Measurements from ENCODE around the gene CRY2.
"Not testable (repeated sequence)": the region's sequence is repeated elsewhere in the genome, so short reads cannot be mapped to it uniquely, and the experiment has no call there.

Gene CRY2

GRCh38 chr11:45811571-45812290, 35.5 kb upstream of the CRY2 start:
- DNase-seq, result no peak

GRCh38 chr11:45812581-45813548, 34.4 kb upstream of the CRY2 start:
- no peak for DNase-seq

- no peak for DNase-seq
Measured at GRCh38 chr11:45815747-45816146, 31.5 kb upstream of the CRY2 start.

- no peak for DNase-seq
Measured at GRCh38 chr11:45816614-45817013, 30.7 kb upstream of the CRY2 start.

- DNase-seq, result no peak
Measured at GRCh38 chr11:45817191-45817590, 30.1 kb upstream of the CRY2 start.

- no peak for DNase-seq
Measured at GRCh38 chr11:45818961-45819605, 28.2 kb upstream of the CRY2 start.

- DNase-seq, result no peak
Measured at GRCh38 chr11:45820211-45820857, 26.9 kb upstream of the CRY2 start.

GRCh38 chr11:45826492-45826891, 20.8 kb upstream of the CRY2 start:
- DNase-seq, result not testable (repeated sequence)

GRCh38 chr11:45827123-45827522, 20.2 kb upstream of the CRY2 start:
- no peak for DNase-seq

- DNase-seq, result no peak
Measured at GRCh38 chr11:45828996-45829395, 18.3 kb upstream of the CRY2 start.

GRCh38 chr11:45830596-45830995, 16.7 kb upstream of the CRY2 start:
- no peak for DNase-seq

GRCh38 chr11:45832811-45833441, 14.3 kb upstream of the CRY2 start:
- DNase-seq, result no peak

- no peak for DNase-seq
Measured at GRCh38 chr11:45833761-45834160, 13.5 kb upstream of the CRY2 start.

GRCh38 chr11:45834298-45834756, 12.9 kb upstream of the CRY2 start:
- no peak for DNase-seq

- no peak for DNase-seq
Measured at GRCh38 chr11:45839204-45839603, 8.1 kb upstream of the CRY2 start.

GRCh38 chr11:45840251-45840650, 7.0 kb upstream of the CRY2 start:
- DNase-seq, result not testable (repeated sequence)

GRCh38 chr11:45843158-45843924, 3.9 kb upstream of the CRY2 start:
- DNase-seq, result peak; percentile 92

- DNase-seq, result no peak
Measured at GRCh38 chr11:45844822-45845578, 2.3 kb upstream of the CRY2 start.

- DNase-seq, result no peak
Measured at GRCh38 chr11:45846174-45846675, 1.1 kb upstream of the CRY2 start.

GRCh38 chr11:45847911-45848316, 639 bp downstream of the CRY2 start:
- DNase-seq, result peak; percentile 58

Measured in activated CD4-positive, alpha-beta T cell treated with anti-CD3 and anti-CD28 coated beads for 48 hours (primary cell).